GM10266 (cell line): ENCODE data around the gene ADGRF5.

ENCODE experiments used
- DNase-seq: peaks from one replicate; pipeline ENCODE4 v3.0.0; 2012; ENCODE audit errors: extremely low spot score
- TF ChIP-seq, protein P1 (sequence below): IDR thresholded peaks from 2 replicates; pipeline ENCODE4 v1.5.1; 2012; ENCODE audit warnings: mild to moderate bottlenecking, low read depth; ENCODE audit not compliant: control insufficient read depth, insufficient read depth; ENCODE audit errors: missing control alignments

The ADGRF5 gene, protein sequence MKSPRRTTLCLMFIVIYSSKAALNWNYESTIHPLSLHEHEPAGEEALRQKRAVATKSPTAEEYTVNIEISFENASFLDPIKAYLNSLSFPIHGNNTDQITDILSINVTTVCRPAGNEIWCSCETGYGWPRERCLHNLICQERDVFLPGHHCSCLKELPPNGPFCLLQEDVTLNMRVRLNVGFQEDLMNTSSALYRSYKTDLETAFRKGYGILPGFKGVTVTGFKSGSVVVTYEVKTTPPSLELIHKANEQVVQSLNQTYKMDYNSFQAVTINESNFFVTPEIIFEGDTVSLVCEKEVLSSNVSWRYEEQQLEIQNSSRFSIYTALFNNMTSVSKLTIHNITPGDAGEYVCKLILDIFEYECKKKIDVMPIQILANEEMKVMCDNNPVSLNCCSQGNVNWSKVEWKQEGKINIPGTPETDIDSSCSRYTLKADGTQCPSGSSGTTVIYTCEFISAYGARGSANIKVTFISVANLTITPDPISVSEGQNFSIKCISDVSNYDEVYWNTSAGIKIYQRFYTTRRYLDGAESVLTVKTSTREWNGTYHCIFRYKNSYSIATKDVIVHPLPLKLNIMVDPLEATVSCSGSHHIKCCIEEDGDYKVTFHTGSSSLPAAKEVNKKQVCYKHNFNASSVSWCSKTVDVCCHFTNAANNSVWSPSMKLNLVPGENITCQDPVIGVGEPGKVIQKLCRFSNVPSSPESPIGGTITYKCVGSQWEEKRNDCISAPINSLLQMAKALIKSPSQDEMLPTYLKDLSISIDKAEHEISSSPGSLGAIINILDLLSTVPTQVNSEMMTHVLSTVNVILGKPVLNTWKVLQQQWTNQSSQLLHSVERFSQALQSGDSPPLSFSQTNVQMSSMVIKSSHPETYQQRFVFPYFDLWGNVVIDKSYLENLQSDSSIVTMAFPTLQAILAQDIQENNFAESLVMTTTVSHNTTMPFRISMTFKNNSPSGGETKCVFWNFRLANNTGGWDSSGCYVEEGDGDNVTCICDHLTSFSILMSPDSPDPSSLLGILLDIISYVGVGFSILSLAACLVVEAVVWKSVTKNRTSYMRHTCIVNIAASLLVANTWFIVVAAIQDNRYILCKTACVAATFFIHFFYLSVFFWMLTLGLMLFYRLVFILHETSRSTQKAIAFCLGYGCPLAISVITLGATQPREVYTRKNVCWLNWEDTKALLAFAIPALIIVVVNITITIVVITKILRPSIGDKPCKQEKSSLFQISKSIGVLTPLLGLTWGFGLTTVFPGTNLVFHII (N-terminal part only)

DNA sequence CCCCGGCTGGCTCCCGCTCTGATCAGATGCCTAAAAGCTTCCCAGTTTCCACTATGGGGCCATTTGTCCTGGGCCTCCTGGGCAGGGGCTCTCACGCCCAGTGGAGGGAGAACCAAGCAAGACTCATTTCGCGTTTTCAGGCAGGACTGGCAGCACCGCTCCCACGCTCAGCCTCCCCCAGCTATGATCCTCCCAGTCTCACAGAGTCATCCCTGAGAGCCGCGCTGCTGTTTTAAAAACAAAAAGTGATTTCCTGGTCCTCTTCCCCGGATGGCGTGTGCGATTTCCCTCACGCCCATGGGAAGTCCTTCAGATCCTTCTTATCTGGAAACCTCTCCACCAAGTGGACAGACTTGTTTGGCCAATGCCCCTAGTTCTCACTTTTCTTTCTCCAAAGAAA, at the start of gene ADGRF5:
Gene ADGRF5, minus strand, starts transcription at position 208 of the 400 bp plus-strand sequence. CDS start 15,176 bp downstream, outside the sequence.
- TF ChIP-seq, protein P1, sequence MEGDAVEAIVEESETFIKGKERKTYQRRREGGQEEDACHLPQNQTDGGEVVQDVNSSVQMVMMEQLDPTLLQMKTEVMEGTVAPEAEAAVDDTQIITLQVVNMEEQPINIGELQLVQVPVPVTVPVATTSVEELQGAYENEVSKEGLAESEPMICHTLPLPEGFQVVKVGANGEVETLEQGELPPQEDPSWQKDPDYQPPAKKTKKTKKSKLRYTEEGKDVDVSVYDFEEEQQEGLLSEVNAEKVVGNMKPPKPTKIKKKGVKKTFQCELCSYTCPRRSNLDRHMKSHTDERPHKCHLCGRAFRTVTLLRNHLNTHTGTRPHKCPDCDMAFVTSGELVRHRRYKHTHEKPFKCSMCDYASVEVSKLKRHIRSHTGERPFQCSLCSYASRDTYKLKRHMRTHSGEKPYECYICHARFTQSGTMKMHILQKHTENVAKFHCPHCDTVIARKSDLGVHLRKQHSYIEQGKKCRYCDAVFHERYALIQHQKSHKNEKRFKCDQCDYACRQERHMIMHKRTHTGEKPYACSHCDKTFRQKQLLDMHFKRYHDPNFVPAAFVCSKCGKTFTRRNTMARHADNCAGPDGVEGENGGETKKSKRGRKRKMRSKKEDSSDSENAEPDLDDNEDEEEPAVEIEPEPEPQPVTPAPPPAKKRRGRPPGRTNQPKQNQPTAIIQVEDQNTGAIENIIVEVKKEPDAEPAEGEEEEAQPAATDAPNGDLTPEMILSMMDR, result no peak

DNA sequence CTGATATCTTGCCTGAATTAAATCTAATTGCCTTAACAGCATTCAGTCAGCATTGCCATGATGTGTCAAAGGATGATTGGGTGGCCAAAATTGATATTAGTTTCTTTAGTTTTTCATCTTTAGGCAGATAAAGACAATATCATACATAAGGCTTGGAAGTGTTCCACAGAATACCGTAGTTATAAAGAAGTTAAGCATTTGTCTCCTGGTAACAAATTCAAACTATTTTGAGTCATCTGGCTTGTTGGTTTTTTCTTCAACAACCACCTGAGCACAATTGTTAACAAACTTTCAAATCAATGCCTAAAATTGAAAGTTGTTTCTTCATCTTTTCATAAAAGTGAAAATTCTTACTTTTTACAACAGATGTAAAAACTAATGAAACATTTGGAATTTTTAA, 47.5 kb upstream of the ADGRF5 start:
- TF ChIP-seq, protein P1, result no peak
- DNase-seq, result no peak

More for the DNA sequence above, at the start of gene ADGRF5:
- no peak for DNase-seq

DNA sequence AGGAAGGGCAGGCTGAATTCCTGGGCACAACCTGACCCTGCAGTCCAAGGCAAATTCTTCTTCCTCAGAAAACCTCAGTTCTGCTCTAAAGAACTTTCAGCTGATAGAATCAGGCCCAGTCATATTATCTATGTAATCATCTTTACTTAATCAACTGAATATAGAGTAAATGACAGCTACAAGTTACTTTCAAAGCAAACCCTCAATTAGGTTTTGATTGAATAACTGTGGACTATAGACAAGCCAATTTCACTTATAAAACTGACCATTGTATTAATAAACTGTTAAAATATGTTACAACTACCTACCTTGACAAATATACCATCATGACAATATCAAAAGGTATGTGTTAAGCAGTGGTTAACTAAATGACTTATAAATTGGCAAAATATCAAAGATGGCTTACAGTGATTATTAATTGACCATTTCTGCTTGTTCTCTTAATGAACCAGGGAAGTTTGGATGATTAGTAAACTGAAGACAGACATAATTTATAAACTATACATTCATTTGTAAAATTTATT, 46.1 kb upstream of the ADGRF5 start:
- DNase-seq, result no peak
- TF ChIP-seq, protein P1, result no peak

DNA sequence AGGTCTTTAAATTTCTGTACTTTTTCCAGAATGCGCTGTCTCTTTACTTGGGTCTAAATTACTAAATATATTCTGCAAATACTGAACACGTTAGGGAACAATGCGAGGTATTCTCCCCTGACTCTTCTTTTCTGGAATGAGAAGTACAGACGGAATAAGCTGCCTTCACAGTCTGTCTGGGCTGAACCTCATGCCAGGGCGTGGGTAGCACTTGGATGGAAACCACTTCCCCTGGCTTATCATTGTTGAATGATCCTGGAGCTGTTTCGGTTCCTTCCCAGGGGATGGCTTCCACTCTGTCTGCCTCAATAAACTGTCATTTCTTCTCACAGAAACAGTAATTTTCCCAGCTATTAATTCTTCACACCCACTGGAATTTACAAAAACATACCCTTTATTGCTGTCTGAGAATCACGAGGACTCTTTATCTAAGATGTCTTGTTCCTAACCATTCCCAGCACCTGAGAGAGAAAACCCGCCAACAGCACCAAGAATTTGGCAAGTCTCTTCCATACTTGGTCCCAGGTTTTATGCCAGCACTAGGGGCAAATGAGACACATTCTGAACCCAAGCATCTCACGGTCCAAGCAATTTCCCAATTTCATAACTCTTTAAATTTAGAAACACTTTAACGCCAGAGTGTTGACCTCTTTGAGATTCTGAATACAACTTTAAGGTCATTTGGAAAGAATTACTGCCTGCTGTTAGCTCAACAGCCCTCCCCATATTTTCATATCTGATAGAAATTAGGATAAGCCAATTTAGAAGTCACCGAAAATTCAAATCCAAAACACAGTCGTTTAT, 43.2 kb upstream of the ADGRF5 start:
- TF ChIP-seq, protein P1, result no peak
- DNase-seq, result no peak

DNA sequence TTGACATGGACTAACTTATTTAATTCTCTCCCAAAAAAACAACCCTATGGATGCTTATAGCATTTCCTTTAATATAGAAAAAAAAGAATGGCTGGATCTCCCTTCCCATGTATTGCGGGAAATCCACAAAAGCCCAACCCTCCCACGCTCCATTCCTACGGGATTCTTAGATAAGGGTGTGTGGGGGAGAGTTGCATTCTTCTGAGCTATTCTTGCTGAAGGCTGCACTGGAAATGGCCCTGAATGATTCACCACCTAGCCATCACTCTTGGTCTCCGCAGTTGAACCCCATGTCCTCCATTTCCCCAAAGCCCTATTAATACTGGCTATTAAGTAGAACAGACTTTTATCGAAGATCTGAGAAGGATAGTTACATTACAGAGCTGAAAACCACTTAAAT, 41.9 kb upstream of the ADGRF5 start:
- TF ChIP-seq, protein P1, result no peak
- DNase-seq, result no peak

DNA sequence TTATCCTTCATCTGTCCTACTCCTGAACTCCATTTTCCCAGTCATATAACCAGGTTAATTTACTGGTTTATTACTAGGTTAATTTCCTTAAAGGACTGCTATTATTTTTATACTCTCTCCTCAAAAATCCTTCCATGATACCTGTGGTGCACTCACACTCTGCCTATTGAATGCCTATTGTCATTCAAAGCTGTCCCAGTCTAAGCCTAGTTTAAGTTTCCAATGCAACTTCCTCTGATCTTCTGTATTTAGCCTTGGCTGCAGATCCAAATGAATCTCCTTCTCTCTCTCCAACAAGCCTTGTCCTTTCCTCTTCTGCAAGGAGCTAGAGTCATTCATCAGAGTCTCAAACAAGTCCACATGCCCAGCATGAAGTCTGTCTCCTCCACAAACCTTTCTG, 41.3 kb upstream of the ADGRF5 start:
- DNase-seq, result no peak
- TF ChIP-seq, protein P1, result no peak
